HL-60 (cell line): Measurements from ENCODE around the gene MSX1.

Source experiments
- GABPA ChIP-seq: IDR thresholded peaks from 2 replicates; pipeline ENCODE4 v1.6.1; 2012; ENCODE audit warnings: low read depth
- POLR2AphosphoS5 ChIP-seq: IDR thresholded peaks from 2 replicates; pipeline ENCODE4 v1.6.1; 2012; ENCODE audit warnings: low read depth
- SPI1 ChIP-seq: IDR thresholded peaks from 2 replicates; pipeline ENCODE4 v1.6.1; 2012; ENCODE audit warnings: low read depth, mild to moderate bottlenecking, borderline replicate concordance
- TF ChIP-seq, protein P1 (sequence below): IDR thresholded peaks from one replicate; pipeline ENCODE4 v1.5.1; 2011; ENCODE audit warnings: low read length, control low read depth, inconsistent platforms; ENCODE audit not compliant: insufficient read depth
- TF ChIP-seq, protein P2 (sequence below): IDR thresholded peaks from 2 replicates; pipeline ENCODE4 v1.6.1; 2012; ENCODE audit warnings: low read depth; ENCODE audit not compliant: insufficient replicate concordance

DNA sequence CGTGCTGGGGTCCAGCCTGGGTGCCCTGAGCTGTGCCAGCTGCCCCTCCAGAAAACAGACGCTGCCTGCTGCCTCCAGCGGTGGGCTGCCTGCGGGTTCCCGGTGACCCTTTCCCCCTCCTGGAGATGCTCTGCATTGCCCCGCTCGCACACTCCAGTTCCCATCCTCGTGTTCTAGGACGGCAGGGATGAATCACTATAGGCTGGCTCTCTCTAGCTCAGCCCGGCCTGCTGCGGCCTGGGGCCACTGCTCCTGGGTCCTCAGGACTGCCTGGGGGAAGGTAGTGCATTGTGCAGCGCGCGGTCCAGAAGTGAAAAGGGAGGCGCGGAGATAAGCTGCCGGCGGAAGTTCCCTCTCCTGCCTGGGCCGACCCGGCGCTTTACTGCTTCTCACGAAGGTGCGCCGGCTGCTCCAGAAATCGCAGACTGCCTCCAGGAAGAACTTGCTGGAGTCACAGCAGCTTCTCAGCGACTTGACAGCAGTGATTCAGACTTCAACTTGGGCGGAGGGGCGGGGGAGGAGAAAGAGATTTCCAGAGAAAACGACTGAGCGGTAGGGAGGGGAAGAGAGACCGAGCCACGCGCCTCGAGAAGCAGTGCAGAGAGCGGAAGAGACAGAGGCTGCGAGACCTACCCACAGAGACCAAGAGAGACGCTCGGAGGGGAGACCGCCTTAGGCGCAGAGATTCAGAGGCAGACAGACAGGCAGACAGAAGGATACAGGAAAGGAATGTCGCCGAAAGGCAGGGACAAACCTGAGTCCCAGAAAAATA lies 6.7 kb upstream of the MSX1 start:
- TF ChIP-seq POLR2AphosphoS5 (no peak), GABPA (peak; percentile 40), SPI1 (no peak)
- TF ChIP-seq, protein P1, sequence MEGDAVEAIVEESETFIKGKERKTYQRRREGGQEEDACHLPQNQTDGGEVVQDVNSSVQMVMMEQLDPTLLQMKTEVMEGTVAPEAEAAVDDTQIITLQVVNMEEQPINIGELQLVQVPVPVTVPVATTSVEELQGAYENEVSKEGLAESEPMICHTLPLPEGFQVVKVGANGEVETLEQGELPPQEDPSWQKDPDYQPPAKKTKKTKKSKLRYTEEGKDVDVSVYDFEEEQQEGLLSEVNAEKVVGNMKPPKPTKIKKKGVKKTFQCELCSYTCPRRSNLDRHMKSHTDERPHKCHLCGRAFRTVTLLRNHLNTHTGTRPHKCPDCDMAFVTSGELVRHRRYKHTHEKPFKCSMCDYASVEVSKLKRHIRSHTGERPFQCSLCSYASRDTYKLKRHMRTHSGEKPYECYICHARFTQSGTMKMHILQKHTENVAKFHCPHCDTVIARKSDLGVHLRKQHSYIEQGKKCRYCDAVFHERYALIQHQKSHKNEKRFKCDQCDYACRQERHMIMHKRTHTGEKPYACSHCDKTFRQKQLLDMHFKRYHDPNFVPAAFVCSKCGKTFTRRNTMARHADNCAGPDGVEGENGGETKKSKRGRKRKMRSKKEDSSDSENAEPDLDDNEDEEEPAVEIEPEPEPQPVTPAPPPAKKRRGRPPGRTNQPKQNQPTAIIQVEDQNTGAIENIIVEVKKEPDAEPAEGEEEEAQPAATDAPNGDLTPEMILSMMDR: no peak
- TF ChIP-seq, protein P2, sequence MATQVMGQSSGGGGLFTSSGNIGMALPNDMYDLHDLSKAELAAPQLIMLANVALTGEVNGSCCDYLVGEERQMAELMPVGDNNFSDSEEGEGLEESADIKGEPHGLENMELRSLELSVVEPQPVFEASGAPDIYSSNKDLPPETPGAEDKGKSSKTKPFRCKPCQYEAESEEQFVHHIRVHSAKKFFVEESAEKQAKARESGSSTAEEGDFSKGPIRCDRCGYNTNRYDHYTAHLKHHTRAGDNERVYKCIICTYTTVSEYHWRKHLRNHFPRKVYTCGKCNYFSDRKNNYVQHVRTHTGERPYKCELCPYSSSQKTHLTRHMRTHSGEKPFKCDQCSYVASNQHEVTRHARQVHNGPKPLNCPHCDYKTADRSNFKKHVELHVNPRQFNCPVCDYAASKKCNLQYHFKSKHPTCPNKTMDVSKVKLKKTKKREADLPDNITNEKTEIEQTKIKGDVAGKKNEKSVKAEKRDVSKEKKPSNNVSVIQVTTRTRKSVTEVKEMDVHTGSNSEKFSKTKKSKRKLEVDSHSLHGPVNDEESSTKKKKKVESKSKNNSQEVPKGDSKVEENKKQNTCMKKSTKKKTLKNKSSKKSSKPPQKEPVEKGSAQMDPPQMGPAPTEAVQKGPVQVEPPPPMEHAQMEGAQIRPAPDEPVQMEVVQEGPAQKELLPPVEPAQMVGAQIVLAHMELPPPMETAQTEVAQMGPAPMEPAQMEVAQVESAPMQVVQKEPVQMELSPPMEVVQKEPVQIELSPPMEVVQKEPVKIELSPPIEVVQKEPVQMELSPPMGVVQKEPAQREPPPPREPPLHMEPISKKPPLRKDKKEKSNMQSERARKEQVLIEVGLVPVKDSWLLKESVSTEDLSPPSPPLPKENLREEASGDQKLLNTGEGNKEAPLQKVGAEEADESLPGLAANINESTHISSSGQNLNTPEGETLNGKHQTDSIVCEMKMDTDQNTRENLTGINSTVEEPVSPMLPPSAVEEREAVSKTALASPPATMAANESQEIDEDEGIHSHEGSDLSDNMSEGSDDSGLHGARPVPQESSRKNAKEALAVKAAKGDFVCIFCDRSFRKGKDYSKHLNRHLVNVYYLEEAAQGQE: no peak
